Measurements from ENCODE around the gene SPARC.

SPARC gene

GRCh38 chr5:151676719-151677118 is 10.0 kb downstream of the SPARC start:
- ATAC-seq, result peak; percentile 5; the same call in 1 of the 3 replicates
- no peak for TF ChIP-seq ZC3H10 (CRISPR knock-in tag; IDR thresholded peaks at IDR 0.05)
- TF ChIP-seq, protein P1, sequence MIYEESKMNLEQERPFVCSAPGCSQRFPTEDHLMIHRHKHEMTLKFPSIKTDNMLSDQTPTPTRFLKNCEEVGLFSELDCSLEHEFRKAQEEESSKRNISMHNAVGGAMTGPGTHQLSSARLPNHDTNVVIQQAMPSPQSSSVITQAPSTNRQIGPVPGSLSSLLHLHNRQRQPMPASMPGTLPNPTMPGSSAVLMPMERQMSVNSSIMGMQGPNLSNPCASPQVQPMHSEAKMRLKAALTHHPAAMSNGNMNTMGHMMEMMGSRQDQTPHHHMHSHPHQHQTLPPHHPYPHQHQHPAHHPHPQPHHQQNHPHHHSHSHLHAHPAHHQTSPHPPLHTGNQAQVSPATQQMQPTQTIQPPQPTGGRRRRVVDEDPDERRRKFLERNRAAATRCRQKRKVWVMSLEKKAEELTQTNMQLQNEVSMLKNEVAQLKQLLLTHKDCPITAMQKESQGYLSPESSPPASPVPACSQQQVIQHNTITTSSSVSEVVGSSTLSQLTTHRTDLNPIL (CRISPR knock-in tag; IDR thresholded peaks at IDR 0.05; ENCODE audit: low read depth), result no peak
- TF ChIP-seq TOX (CRISPR knock-in tag; IDR thresholded peaks at IDR 0.05; ENCODE audit: borderline replicate concordance), result no peak
- no peak for TF ChIP-seq ZFP3 (CRISPR knock-in tag; IDR thresholded peaks at IDR 0.05)
- no peak for TF ChIP-seq PPARA (CRISPR knock-in tag; IDR thresholded peaks at IDR 0.05; ENCODE audit: borderline replicate concordance)
- TF ChIP-seq ARNTL (CRISPR knock-in tag; IDR thresholded peaks at IDR 0.05; ENCODE audit: borderline replicate concordance, low read depth), result no peak
- no peak for TF ChIP-seq CSDC2 (CRISPR knock-in tag; IDR thresholded peaks at IDR 0.05)
- no peak for TF ChIP-seq TCF4 (CRISPR knock-in tag; IDR thresholded peaks at IDR 0.05; ENCODE audit: borderline replicate concordance)
- TF ChIP-seq RARB (CRISPR knock-in tag; IDR thresholded peaks at IDR 0.05), result no peak
- TF ChIP-seq, protein P2, sequence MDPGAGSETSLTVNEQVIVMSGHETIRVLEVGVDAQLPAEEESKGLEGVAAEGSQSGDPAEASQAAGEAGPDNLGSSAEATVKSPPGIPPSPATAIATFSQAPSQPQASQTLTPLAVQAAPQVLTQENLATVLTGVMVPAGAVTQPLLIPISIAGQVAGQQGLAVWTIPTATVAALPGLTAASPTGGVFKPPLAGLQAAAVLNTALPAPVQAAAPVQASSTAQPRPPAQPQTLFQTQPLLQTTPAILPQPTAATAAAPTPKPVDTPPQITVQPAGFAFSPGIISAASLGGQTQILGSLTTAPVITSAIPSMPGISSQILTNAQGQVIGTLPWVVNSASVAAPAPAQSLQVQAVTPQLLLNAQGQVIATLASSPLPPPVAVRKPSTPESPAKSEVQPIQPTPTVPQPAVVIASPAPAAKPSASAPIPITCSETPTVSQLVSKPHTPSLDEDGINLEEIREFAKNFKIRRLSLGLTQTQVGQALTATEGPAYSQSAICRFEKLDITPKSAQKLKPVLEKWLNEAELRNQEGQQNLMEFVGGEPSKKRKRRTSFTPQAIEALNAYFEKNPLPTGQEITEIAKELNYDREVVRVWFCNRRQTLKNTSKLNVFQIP (CRISPR knock-in tag; IDR thresholded peaks at IDR 0.05; ENCODE audit: borderline replicate concordance, low read depth), result no peak
- no peak for TF ChIP-seq ESRRG (CRISPR knock-in tag; IDR thresholded peaks at IDR 0.05)
- TF ChIP-seq OSR1 (CRISPR knock-in tag; IDR thresholded peaks at IDR 0.05), result no peak
- TF ChIP-seq, protein P3, sequence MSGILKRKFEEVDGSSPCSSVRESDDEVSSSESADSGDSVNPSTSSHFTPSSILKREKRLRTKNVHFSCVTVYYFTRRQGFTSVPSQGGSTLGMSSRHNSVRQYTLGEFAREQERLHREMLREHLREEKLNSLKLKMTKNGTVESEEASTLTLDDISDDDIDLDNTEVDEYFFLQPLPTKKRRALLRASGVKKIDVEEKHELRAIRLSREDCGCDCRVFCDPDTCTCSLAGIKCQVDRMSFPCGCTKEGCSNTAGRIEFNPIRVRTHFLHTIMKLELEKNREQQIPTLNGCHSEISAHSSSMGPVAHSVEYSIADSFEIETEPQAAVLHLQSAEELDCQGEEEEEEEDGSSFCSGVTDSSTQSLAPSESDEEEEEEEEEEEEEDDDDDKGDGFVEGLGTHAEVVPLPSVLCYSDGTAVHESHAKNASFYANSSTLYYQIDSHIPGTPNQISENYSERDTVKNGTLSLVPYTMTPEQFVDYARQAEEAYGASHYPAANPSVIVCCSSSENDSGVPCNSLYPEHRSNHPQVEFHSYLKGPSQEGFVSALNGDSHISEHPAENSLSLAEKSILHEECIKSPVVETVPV (CRISPR knock-in tag; IDR thresholded peaks at IDR 0.05), result no peak
- no peak for TF ChIP-seq BACH2 (CRISPR knock-in tag; IDR thresholded peaks at IDR 0.05; ENCODE audit: borderline replicate concordance)
- TF ChIP-seq ZNF8 (CRISPR knock-in tag; IDR thresholded peaks at IDR 0.05), result no peak
- TF ChIP-seq ZNF70 (CRISPR knock-in tag; IDR thresholded peaks at IDR 0.05), result no peak
- no peak for TF ChIP-seq ZNF565 (CRISPR knock-in tag; conservative IDR thresholded peaks at IDR 0.05; ENCODE audit: low read depth)
- no peak for TF ChIP-seq ISL1 (CRISPR knock-in tag; IDR thresholded peaks at IDR 0.05)
- no peak for TF ChIP-seq GLIS3 (CRISPR knock-in tag; IDR thresholded peaks at IDR 0.05)
- TF ChIP-seq TSHZ2 (CRISPR knock-in tag; IDR thresholded peaks at IDR 0.05), result no peak

- TF ChIP-seq BACH2 (CRISPR knock-in tag; IDR thresholded peaks at IDR 0.05; ENCODE audit: borderline replicate concordance) (no peak), ZNF565 (CRISPR knock-in tag; conservative IDR thresholded peaks at IDR 0.05; ENCODE audit: low read depth) (no peak), ESRRG (CRISPR knock-in tag; IDR thresholded peaks at IDR 0.05) (no peak), GLIS3 (CRISPR knock-in tag; IDR thresholded peaks at IDR 0.05) (no peak), ISL1 (CRISPR knock-in tag; IDR thresholded peaks at IDR 0.05) (no peak), PPARA (CRISPR knock-in tag; IDR thresholded peaks at IDR 0.05; ENCODE audit: borderline replicate concordance) (no peak), TCF4 (CRISPR knock-in tag; IDR thresholded peaks at IDR 0.05; ENCODE audit: borderline replicate concordance) (no peak), OSR1 (CRISPR knock-in tag; IDR thresholded peaks at IDR 0.05) (no peak)
- TF ChIP-seq, protein P2 (CRISPR knock-in tag; IDR thresholded peaks at IDR 0.05; ENCODE audit: borderline replicate concordance, low read depth), result no peak
- TF ChIP-seq, protein P3 (CRISPR knock-in tag; IDR thresholded peaks at IDR 0.05), result no peak
- no peak for ATAC-seq
These were observed 10.4 kb downstream of the SPARC start for GRCh38 chr5:151676314-151676712.
